Liver (tissue), 3 donors: Measurements from ENCODE around the gene IL1RAP.

Experiments used
- CTCF ChIP-seq: fragments of 150-350 bp; IDR thresholded peaks from 2 replicates; pipeline ENCODE4 v1.5.1; 2017; ENCODE audit warnings: improper control_type of control experiment, low read depth, low read length; ENCODE audit not compliant: missing input control
- EGR1 ChIP-seq, 2 donors: IDR thresholded peaks; 2 replicates each; pipeline ENCODE4 v1.6.1; 2016 to 2018; ENCODE audit warnings: antibody characterized with exemption in 2 of 2, low read depth in 2 of 2
- JUND ChIP-seq, 2 donors: IDR thresholded peaks; 2 replicates each; pipeline ENCODE4 v1.6.1; 2016; ENCODE audit warnings: antibody characterized with exemption in 2 of 2
- REST ChIP-seq: IDR thresholded peaks from 2 replicates; pipeline ENCODE4 v1.6.1; 2016; ENCODE audit warnings: antibody characterized with exemption, mild to moderate bottlenecking
- SP1 ChIP-seq: IDR thresholded peaks from 2 replicates; pipeline ENCODE4 v1.6.1; 2018; ENCODE audit warnings: antibody characterized with exemption, mild to moderate bottlenecking
- TAF1 ChIP-seq: conservative IDR thresholded peaks from 2 replicates; pipeline ENCODE4 v1.6.1; 2016; ENCODE audit warnings: antibody characterized with exemption, mild to moderate bottlenecking
- ZBTB33 ChIP-seq: IDR thresholded peaks from 2 replicates; pipeline ENCODE4 v1.6.1; 2016; ENCODE audit warnings: antibody characterized with exemption
- donor health status: healthy.
- donor health status: healthy.

GRCh38 chr3:190577225-190577624 lies 63.3 kb downstream of the IL1RAP start:
- TF ChIP-seq REST (no peak), JUND (IDR thresholded peaks at IDR 0.05) (no peak), SP1 (no peak), CTCF (no peak), EGR1 (IDR thresholded peaks at IDR 0.05; ENCODE audit: low read depth in 2 of 2) (no peak), ZBTB33 (no peak), TAF1 (no peak)
